ENCODE measurements around the gene DUSP28. TPM values are rescaled to one million over a fixed set of nuclear protein-coding genes. Genes with fewer than 3 reads are reported as not detected.

DUSP28 gene
- total RNA-seq, 1 experiment from 2014 or later = 10.9 TPM

DNA sequence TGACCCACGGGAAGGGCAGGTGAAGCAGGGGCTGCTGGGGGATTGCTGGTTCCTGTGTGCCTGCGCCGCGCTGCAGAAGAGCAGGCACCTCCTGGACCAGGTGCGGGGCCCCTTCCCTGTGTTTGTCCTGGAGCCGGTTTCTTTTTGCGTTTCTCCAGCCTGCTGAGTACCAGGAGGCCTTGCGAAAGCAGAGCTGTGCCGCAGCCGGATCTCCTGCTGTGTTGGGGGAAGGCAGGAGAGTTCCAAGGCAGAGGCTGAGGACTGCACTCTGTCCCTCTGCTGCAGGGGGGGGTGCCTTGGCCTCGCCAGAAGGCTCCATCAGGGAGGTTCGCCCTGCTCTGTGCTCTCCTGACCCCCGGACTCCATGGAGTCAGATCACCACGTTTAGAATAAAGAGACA is 29.2 kb downstream of the DUSP28 start:
- Histone ChIP-seq H3K27ac (no peak overlapping the region), H3K9me2 (ENCODE audit: insufficient read depth) (no peaks in the 10 kb centered on the region), H3K79me2 (ENCODE audit: low read depth) (peaks cover 51% of the 10 kb centered on the region), H3K4me1 (replicated peaks; ENCODE audit: insufficient read depth) (peaks cover 25% of the 10 kb centered on the region), H4K20me1 (ENCODE audit: insufficient read depth) (peaks cover 22% of the 10 kb centered on the region), H2AFZ (no peak overlapping the region), H3K9me3 (ENCODE audit: insufficient read depth, low read depth) (no peaks in the 10 kb centered on the region), H3K4me3 (no peak overlapping the region), H3F3A (ENCODE audit: insufficient read depth, low read depth) (peaks cover 9% of the 10 kb centered on the region; the same call in 1 of the 2 replicates), H3K36me3 (ENCODE audit: low read depth) (no peaks in the 10 kb centered on the region), H3K27me3 (ENCODE audit: insufficient read depth, low read depth) (no peaks in the 10 kb centered on the region), H3K4me2 (no peak overlapping the region)
- ChIA-PET POLR2A (ENCODE audit: unreplicated experiment) (no interaction called here), CTCF (interaction anchor here (0.6 kb wide), 1 partner anchor 10 kb away, joined by 3 read pairs; no protein-coding TSS in a partner anchor)
- BruUV-seq (replicated peaks) = no TSS peak
- TF ChIP-seq EZH2 (IDR thresholded peaks at IDR 0.05; ENCODE audit: low read depth) = no peak
- TF ChIP-seq, protein P1, sequence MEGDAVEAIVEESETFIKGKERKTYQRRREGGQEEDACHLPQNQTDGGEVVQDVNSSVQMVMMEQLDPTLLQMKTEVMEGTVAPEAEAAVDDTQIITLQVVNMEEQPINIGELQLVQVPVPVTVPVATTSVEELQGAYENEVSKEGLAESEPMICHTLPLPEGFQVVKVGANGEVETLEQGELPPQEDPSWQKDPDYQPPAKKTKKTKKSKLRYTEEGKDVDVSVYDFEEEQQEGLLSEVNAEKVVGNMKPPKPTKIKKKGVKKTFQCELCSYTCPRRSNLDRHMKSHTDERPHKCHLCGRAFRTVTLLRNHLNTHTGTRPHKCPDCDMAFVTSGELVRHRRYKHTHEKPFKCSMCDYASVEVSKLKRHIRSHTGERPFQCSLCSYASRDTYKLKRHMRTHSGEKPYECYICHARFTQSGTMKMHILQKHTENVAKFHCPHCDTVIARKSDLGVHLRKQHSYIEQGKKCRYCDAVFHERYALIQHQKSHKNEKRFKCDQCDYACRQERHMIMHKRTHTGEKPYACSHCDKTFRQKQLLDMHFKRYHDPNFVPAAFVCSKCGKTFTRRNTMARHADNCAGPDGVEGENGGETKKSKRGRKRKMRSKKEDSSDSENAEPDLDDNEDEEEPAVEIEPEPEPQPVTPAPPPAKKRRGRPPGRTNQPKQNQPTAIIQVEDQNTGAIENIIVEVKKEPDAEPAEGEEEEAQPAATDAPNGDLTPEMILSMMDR (conservative IDR thresholded peaks at IDR 0.05) = no peak
- no peak for DNase-seq
- intact Hi-C loops (cut with micrococcal nuclease; ENCODE audit: unreplicated experiment) = no loop called here

DNA sequence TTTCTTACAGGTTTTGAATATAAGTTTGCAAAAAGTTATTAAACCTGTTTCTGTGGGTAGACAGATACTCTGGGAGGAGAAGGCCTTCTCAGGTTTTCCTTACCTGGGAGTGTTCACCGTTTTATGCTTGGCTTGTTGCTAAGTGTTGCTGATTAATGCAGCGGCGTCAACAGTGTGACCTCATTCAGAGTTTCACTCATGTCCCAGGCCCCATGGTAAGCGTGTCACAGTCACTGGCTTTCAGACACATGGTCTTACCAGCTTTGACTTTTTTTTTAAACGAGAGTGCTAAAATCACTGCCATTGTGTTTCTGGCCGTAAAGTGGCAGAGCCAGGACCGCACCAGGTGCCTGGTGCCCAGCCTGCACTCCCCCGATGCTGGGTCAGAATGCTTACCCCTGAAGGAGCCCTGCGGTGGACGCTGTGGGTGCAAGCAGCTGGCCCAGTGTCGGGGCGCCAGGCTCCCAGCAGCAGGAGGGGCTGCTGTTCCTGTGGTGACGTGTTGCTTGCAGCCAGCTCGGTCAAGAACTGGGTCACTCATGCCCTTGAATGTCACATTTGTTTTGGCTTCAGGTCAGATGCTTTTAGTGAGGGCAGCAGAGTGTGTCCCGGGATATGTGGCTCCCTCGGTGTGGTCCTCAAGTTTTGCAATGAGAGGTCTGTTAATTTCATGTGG is 29.8 kb downstream of the DUSP28 start:
- CTCF ChIA-PET = interaction anchor here (0.6 kb wide), 1 partner anchor 11 kb away, joined by 3 read pairs; no protein-coding TSS in a partner anchor
- Histone ChIP-seq H3K36me3 (ENCODE audit: low read depth) (no peaks in the 10 kb centered on the region), H4K20me1 (ENCODE audit: insufficient read depth) (peaks cover 22% of the 10 kb centered on the region), H2AFZ (no peak overlapping the region), H3F3A (ENCODE audit: insufficient read depth, low read depth) (peaks cover 8% of the 10 kb centered on the region; the same call in 1 of the 2 replicates), H3K4me2 (no peak overlapping the region), H3K27ac (no peak overlapping the region), H3K4me1 (replicated peaks; ENCODE audit: insufficient read depth) (peaks cover 19% of the 10 kb centered on the region), H3K79me2 (ENCODE audit: low read depth) (peaks cover 45% of the 10 kb centered on the region), H3K9me3 (ENCODE audit: insufficient read depth, low read depth) (no peaks in the 10 kb centered on the region), H3K4me3 (no peak overlapping the region), H3K27me3 (ENCODE audit: insufficient read depth, low read depth) (no peaks in the 10 kb centered on the region), H3K9me2 (ENCODE audit: insufficient read depth) (no peaks in the 10 kb centered on the region)
- DNase-seq = no peak
- no peak for TF ChIP-seq EZH2 (IDR thresholded peaks at IDR 0.05; ENCODE audit: low read depth)
- TF ChIP-seq, protein P1 (conservative IDR thresholded peaks at IDR 0.05) = no peak
- no TSS peak for BruUV-seq (replicated peaks)
- POLR2A ChIA-PET (ENCODE audit: unreplicated experiment) = no interaction called here
- intact Hi-C loops (cut with micrococcal nuclease; ENCODE audit: unreplicated experiment) = no loop called here

DNA sequence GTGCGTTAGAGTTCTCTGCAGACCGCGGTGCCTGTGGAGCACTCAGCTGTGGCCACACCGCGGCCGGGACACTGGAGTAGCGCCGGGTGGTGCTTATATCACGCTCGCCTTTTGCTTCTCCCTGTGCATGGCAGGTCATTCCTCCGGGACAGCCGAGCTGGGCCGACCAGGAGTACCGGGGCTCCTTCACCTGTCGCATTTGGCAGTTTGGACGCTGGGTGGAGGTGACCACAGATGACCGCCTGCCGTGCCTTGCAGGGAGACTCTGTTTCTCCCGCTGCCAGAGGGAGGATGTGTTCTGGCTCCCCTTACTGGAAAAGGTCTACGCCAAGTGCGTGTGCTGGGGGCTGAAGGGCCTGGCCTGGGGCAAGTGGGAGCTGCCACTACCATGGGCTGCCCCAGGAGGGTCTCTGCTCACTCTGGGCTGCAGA is 30.5 kb downstream of the DUSP28 start:
- intact Hi-C loops (cut with micrococcal nuclease; ENCODE audit: unreplicated experiment) = no loop called here
- Histone ChIP-seq H3K36me3 (ENCODE audit: low read depth) (no peaks in the 10 kb centered on the region), H2AFZ (no peak overlapping the region), H3F3A (ENCODE audit: insufficient read depth, low read depth) (peaks cover 8% of the 10 kb centered on the region; the same call in 1 of the 2 replicates), H3K27ac (no peak overlapping the region), H3K9me3 (ENCODE audit: insufficient read depth, low read depth) (no peaks in the 10 kb centered on the region), H3K4me1 (replicated peaks; ENCODE audit: insufficient read depth) (peaks cover 14% of the 10 kb centered on the region), H3K9me2 (ENCODE audit: insufficient read depth) (no peaks in the 10 kb centered on the region), H4K20me1 (ENCODE audit: insufficient read depth) (peaks cover 28% of the 10 kb centered on the region), H3K27me3 (ENCODE audit: insufficient read depth, low read depth) (no peaks in the 10 kb centered on the region), H3K4me2 (no peak overlapping the region), H3K4me3 (no peak overlapping the region), H3K79me2 (ENCODE audit: low read depth) (peaks cover 38% of the 10 kb centered on the region)
- TF ChIP-seq EZH2 (IDR thresholded peaks at IDR 0.05; ENCODE audit: low read depth) = no peak
- TF ChIP-seq, protein P1 (conservative IDR thresholded peaks at IDR 0.05) = no peak
- no peak for DNase-seq
- ChIA-PET CTCF (no interaction called here), POLR2A (ENCODE audit: unreplicated experiment) (no interaction called here)
- BruUV-seq (replicated peaks) = no TSS peak
